ENCODE data around the gene PTPN5.
"Not testable (repeated sequence)": the region's sequence is repeated elsewhere in the genome, so short reads cannot be mapped to it uniquely, and the experiment has no call there.

PTPN5 gene

GRCh38 chr11:18791207-18791968 is at the start of gene PTPN5:
Gene PTPN5 (minus strand): TSS chr11:18791798. CDS start chr11:18771958, 19,840 bp downstream.
- no peak for DNase-seq (ENCODE audit: low read depth)

GRCh38 chr11:18836417-18836816 is 44.8 kb upstream of the PTPN5 start:
- no peak for DNase-seq (ENCODE audit: low read depth)

GRCh38 chr11:18834754-18835466 is 43.3 kb upstream of the PTPN5 start:
- no peak for DNase-seq (ENCODE audit: low read depth)

- DNase-seq (ENCODE audit: low read depth) = not testable (repeated sequence)
Observed at GRCh38 chr11:18820160-18820559, 28.6 kb upstream of the PTPN5 start.

GRCh38 chr11:18804199-18804999 is 12.8 kb upstream of the PTPN5 start:
- no peak for DNase-seq (ENCODE audit: low read depth)

- peak; percentile 40 for DNase-seq (ENCODE audit: low read depth)
Observed at GRCh38 chr11:18802381-18803257, 11.0 kb upstream of the PTPN5 start.

GRCh38 chr11:18798799-18799469 is 7.3 kb upstream of the PTPN5 start:
- DNase-seq (ENCODE audit: low read depth) = no peak

GRCh38 chr11:18794956-18795355 is 3.4 kb upstream of the PTPN5 start:
- no peak for DNase-seq (ENCODE audit: low read depth)

GRCh38 chr11:18792827-18793226 is 1.2 kb upstream of the PTPN5 start:
- DNase-seq (ENCODE audit: low read depth) = no peak

- DNase-seq (ENCODE audit: low read depth) = no peak
Observed at GRCh38 chr11:18791969-18792628, 501 bp upstream of the PTPN5 start.

- DNase-seq (ENCODE audit: low read depth) = no peak
Observed at GRCh38 chr11:18790883-18791206, 753 bp downstream of the PTPN5 start.

GRCh38 chr11:18789942-18790341 is 1.7 kb downstream of the PTPN5 start:
- no peak for DNase-seq (ENCODE audit: low read depth)

GRCh38 chr11:18785411-18785810 is 6.2 kb downstream of the PTPN5 start:
- DNase-seq (ENCODE audit: low read depth) = no peak

- no peak for DNase-seq (ENCODE audit: low read depth)
Observed at GRCh38 chr11:18780896-18781295, 10.7 kb downstream of the PTPN5 start.

- DNase-seq (ENCODE audit: low read depth) = no peak
Observed at GRCh38 chr11:18780329-18780728, 11.3 kb downstream of the PTPN5 start.

GRCh38 chr11:18778468-18778867 is 13.1 kb downstream of the PTPN5 start:
- no peak for DNase-seq (ENCODE audit: low read depth)

GRCh38 chr11:18776324-18776723 is 15.3 kb downstream of the PTPN5 start:
- no peak for DNase-seq (ENCODE audit: low read depth)

- DNase-seq (ENCODE audit: low read depth) = no peak
Observed at GRCh38 chr11:18775492-18776292, 15.9 kb downstream of the PTPN5 start.

GRCh38 chr11:18774801-18775200 is 16.8 kb downstream of the PTPN5 start:
- DNase-seq (ENCODE audit: low read depth) = no peak

- DNase-seq (ENCODE audit: low read depth) = no peak
Observed at GRCh38 chr11:18773681-18774080, 17.9 kb downstream of the PTPN5 start.
